HG02763 (cell line): Measurements from ENCODE around the gene CABLES1.
"Not testable (repeated sequence)": the region's sequence is repeated elsewhere in the genome, so short reads cannot be mapped to it uniquely, and the experiment has no call there.

Experiments
- ATAC-seq: cut with Tn5 transposase; IDR thresholded peaks from one replicate; pipeline ENCODE4 v1.9.1; 2021; ENCODE audit warnings: mild to moderate bottlenecking, moderate library complexity; ENCODE audit not compliant: unreplicated experiment

The CABLES1 gene

GRCh38 chr18:23141104-23141999 lies 6.1 kb downstream of the CABLES1 start:
- no peak for ATAC-seq

- ATAC-seq = no peak
Observed at GRCh38 chr18:23142251-23142929, 7.1 kb downstream of the CABLES1 start.

- ATAC-seq = no peak
Observed at GRCh38 chr18:23143016-23143814, 7.9 kb downstream of the CABLES1 start.

GRCh38 chr18:23143815-23144261 lies 8.6 kb downstream of the CABLES1 start:
- ATAC-seq = no peak

GRCh38 chr18:23144640-23145039 lies 9.4 kb downstream of the CABLES1 start:
- ATAC-seq = no peak

GRCh38 chr18:23145621-23146020 lies 10.3 kb downstream of the CABLES1 start:
- ATAC-seq = no peak

GRCh38 chr18:23146861-23147469 lies 11.7 kb downstream of the CABLES1 start:
- no peak for ATAC-seq

- ATAC-seq = no peak
Observed at GRCh38 chr18:23148382-23148781, 13.1 kb downstream of the CABLES1 start.

- no peak for ATAC-seq
Observed at GRCh38 chr18:23149570-23149969, 14.3 kb downstream of the CABLES1 start.

- no peak for ATAC-seq
Observed at GRCh38 chr18:23151414-23152099, 16.3 kb downstream of the CABLES1 start.

GRCh38 chr18:23154030-23154429 lies 18.7 kb downstream of the CABLES1 start:
- ATAC-seq = no peak

GRCh38 chr18:23154823-23155500 lies 19.7 kb downstream of the CABLES1 start:
- no peak for ATAC-seq

GRCh38 chr18:23155537-23155936 lies 20.3 kb downstream of the CABLES1 start:
- no peak for ATAC-seq

- no peak for ATAC-seq
Observed at GRCh38 chr18:23156134-23156533, 20.8 kb downstream of the CABLES1 start.

- ATAC-seq = no peak
Observed at GRCh38 chr18:23158058-23158457, 22.8 kb downstream of the CABLES1 start.

GRCh38 chr18:23158884-23159283 lies 23.6 kb downstream of the CABLES1 start:
- ATAC-seq = not testable (repeated sequence)

- ATAC-seq = no peak
Observed at GRCh38 chr18:23159344-23159743, 24.1 kb downstream of the CABLES1 start.

- ATAC-seq = no peak
Observed at GRCh38 chr18:23162473-23162872, 27.2 kb downstream of the CABLES1 start.

- ATAC-seq = no peak
Observed at GRCh38 chr18:23163786-23164533, 28.7 kb downstream of the CABLES1 start.
